HepG2 (cell line): ENCODE data around the gene COG4. TPM values are rescaled to one million over a fixed set of nuclear protein-coding genes. Genes with fewer than 3 reads are reported as not detected.
A peak's percentile ranks its signal among the peaks of the same experiment; 100 is the strongest.

Experiments
- ATAC-seq: fragments of 200-7000 bp; cut with Tn5 transposase; 3 replicates; pipeline ENCODE4 v1.9.1; 2020; ENCODE audit warnings: mild to moderate bottlenecking, moderate library complexity
- BruUV-seq: library from RNA; stranded (reverse); fragments of 400-500 nt; replicated peaks from 2 replicates; lab custom pipeline; 2021; lab: Mats Ljungman, UMichigan
- CTCF ChIA-PET: fragments of 300-600 bp; formaldehyde crosslinking; extraction: SDS; loops from one replicate; lab custom pipeline; 2021; ENCODE audit warnings: low total read pairs, inconsistent platforms, low intra/inter-chr PET ratio; lab: Yijun Ruan, JAX
- POLR2A ChIA-PET: fragments of 350-600 bp; sonication (Branson Sonifier 250); formaldehyde crosslinking; loops from one replicate; lab custom pipeline; 2020; ENCODE audit warnings: antibody characterized with exemption, inconsistent platforms; lab: Yijun Ruan, JAX
- DNase-seq: peaks from one replicate; pipeline ENCODE4 v3.0.0-alpha.2; 2015; ENCODE audit warnings: low spot score
- FAIRE-seq: peaks from 3 replicates; lab custom pipeline; 2011; peaks lifted over from hg19 to GRCh38; lab: Jason Lieb, UNC
- H2AFZ ChIP-seq: one replicate; pipeline ENCODE4 v1.6.1; 2011; ENCODE audit warnings: low read length, inconsistent platforms
- H3K27ac ChIP-seq: fragments of 300-600 bp; 3 replicates; pipeline ENCODE4 v1.8.0; 2011; ENCODE audit warnings: mixed run types, mild to moderate bottlenecking, mixed read lengths, low read length, inconsistent platforms; ENCODE audit not compliant: insufficient read depth; ENCODE audit errors: extremely low read length
- H3K27me3 ChIP-seq, 2 experiments: fragments of 200-600 bp in 1 of 2; 2 replicates in 1 of 2; 3 replicates in 1 of 2; pipeline versions ENCODE4 v1.6.0 to v1.8.0; 2011; ENCODE audit warnings: low read length in 2 of 2, mild to moderate bottlenecking in 2 of 2, moderate library complexity in 2 of 2, inconsistent platforms in 1 of 2; ENCODE audit not compliant: insufficient read depth in 2 of 2, control insufficient read depth in 1 of 2
- H3K36me3 ChIP-seq, 2 experiments: fragments of 200-600 bp in 1 of 2; replicated peaks in 1 of 2; 2 replicates in 1 of 2; 3 replicates in 1 of 2; pipeline versions ENCODE4 v1.5.1 to v1.8.0; 2011; ENCODE audit warnings: low read length in 2 of 2, inconsistent platforms in 1 of 2; ENCODE audit not compliant: insufficient read depth in 2 of 2, control insufficient read depth in 1 of 2
- H3K4me1 ChIP-seq: 2 replicates; pipeline ENCODE4 v1.5.1; 2012; ENCODE audit warnings: low read length, inconsistent platforms; ENCODE audit not compliant: insufficient read depth
- H3K4me2 ChIP-seq: 2 replicates; pipeline ENCODE4 v1.6.0; 2011; ENCODE audit warnings: low read depth, low read length, inconsistent platforms
- H3K4me3 ChIP-seq, 3 experiments: fragments of 200-600 bp in 1 of 3; sonication (generic), shearing (Covaris generic) in 1 of 3; replicated peaks in 1 of 3; 2 replicates each; pipeline ENCODE4 v1.5.1; 2011 to 2016; ENCODE audit warnings: low read length in 3 of 3, inconsistent platforms in 2 of 3, low read depth in 2 of 3, mild to moderate bottlenecking in 2 of 3, control low read depth in 1 of 3, mixed read lengths in 1 of 3; ENCODE audit not compliant: insufficient read depth in 1 of 3
- H3K79me2 ChIP-seq: one replicate; pipeline ENCODE4 v1.6.1; 2011; ENCODE audit warnings: low read length, inconsistent platforms; ENCODE audit not compliant: insufficient read depth
- H3K9ac ChIP-seq: 2 replicates; pipeline ENCODE4 v1.6.0; 2011; ENCODE audit warnings: mild to moderate bottlenecking, low read depth, low read length, inconsistent platforms; ENCODE audit not compliant: insufficient read depth
- H3K9me3 ChIP-seq: 2 replicates; pipeline ENCODE4 v1.5.1; 2012; ENCODE audit warnings: mild to moderate bottlenecking, low read length
- H4K20me1 ChIP-seq: 2 replicates; pipeline ENCODE4 v1.6.0; 2011; ENCODE audit warnings: inconsistent platforms, mild to moderate bottlenecking, low read length, moderate library complexity; ENCODE audit not compliant: insufficient read depth
- CTCF ChIP-seq: sonication (generic); formaldehyde crosslinking; IDR thresholded peaks from 2 replicates; pipeline ENCODE4 v1.5.0; 2020; ENCODE audit warnings: mild to moderate bottlenecking, missing genetic modification reagents, moderate library complexity
- HNF1B ChIP-seq: sonication (generic); formaldehyde crosslinking; IDR thresholded peaks from 2 replicates; pipeline ENCODE4 v1.5.1; 2020; ENCODE audit warnings: mild to moderate bottlenecking, moderate library complexity, missing genetic modification reagents
- KLF11 ChIP-seq: IDR thresholded peaks from 2 replicates; pipeline ENCODE4 v1.6.1; 2016; ENCODE audit warnings: missing compliant biosample characterization
- KMT2A ChIP-seq: sonication (generic); formaldehyde crosslinking; IDR thresholded peaks from 2 replicates; pipeline ENCODE4 v1.4.0; 2020; ENCODE audit warnings: missing genetic modification reagents
- MYNN ChIP-seq: sonication (generic); formaldehyde crosslinking; IDR thresholded peaks from 2 replicates; pipeline ENCODE4 v1.4.0; 2020; ENCODE audit warnings: mild to moderate bottlenecking, low read depth, missing genetic modification reagents
- RAD21 ChIP-seq: fragments of 450-650 bp; formaldehyde crosslinking; IDR thresholded peaks from 2 replicates; pipeline ENCODE4 v1.5.0; 2020; ENCODE audit warnings: mild to moderate bottlenecking
- SP1 ChIP-seq, 2 experiments: fragments of 450-650 bp in 1 of 2; sonication (generic) in 1 of 2; formaldehyde crosslinking in 1 of 2; IDR thresholded peaks; 2 replicates each; pipeline versions ENCODE4 v1.4.0 to v1.6.1; 2016 to 2020; ENCODE audit warnings: missing genetic modification reagents in 1 of 2
- ZFX ChIP-seq: sonication (generic); formaldehyde crosslinking; IDR thresholded peaks from 2 replicates; pipeline ENCODE4 v1.4.0; 2020; ENCODE audit warnings: mild to moderate bottlenecking, low read depth, missing genetic modification reagents, moderate library complexity
- ZNF264 ChIP-seq: sonication (generic); formaldehyde crosslinking; IDR thresholded peaks from 2 replicates; pipeline ENCODE4 v1.4.0; 2020; ENCODE audit warnings: missing genetic modification reagents
- ZNF30 ChIP-seq: sonication (generic); formaldehyde crosslinking; IDR thresholded peaks from 2 replicates; pipeline ENCODE4 v1.5.0; 2020; ENCODE audit warnings: mild to moderate bottlenecking, missing genetic modification reagents
- ZNF431 ChIP-seq: sonication (generic); formaldehyde crosslinking; IDR thresholded peaks from 2 replicates; pipeline ENCODE4 v1.9.0; 2022; ENCODE audit warnings: missing genetic modification reagents, low read depth, mild to moderate bottlenecking, borderline replicate concordance
- ZNF564 ChIP-seq: sonication (generic); formaldehyde crosslinking; IDR thresholded peaks from 2 replicates; pipeline ENCODE4 v1.8.1; 2023; ENCODE audit warnings: mild to moderate bottlenecking, missing genetic modification reagents
- ZNF570 ChIP-seq: sonication (generic); formaldehyde crosslinking; IDR thresholded peaks from 2 replicates; pipeline ENCODE4 v1.4.0; 2020; ENCODE audit warnings: mild to moderate bottlenecking, missing genetic modification reagents, borderline replicate concordance
- ZNF629 ChIP-seq: sonication (generic); formaldehyde crosslinking; conservative IDR thresholded peaks from 2 replicates; pipeline ENCODE4 v1.5.0; 2020; ENCODE audit warnings: missing genetic modification reagents
- ZNF672 ChIP-seq: sonication (generic); formaldehyde crosslinking; IDR thresholded peaks from 2 replicates; pipeline ENCODE4 v1.8.1; 2022; ENCODE audit warnings: missing genetic modification reagents
- ZNF687 ChIP-seq: sonication (generic); formaldehyde crosslinking; IDR thresholded peaks from 2 replicates; pipeline ENCODE4 v1.5.1; 2020; ENCODE audit warnings: mild to moderate bottlenecking, missing genetic modification reagents, moderate library complexity
- ZNF879 ChIP-seq: sonication (generic); formaldehyde crosslinking; IDR thresholded peaks from 2 replicates; pipeline ENCODE4 v1.8.1; 2023; ENCODE audit warnings: missing genetic modification reagents
- WGBS: methylation state at CpG from one replicate; pipeline ENCODE4 v1.1.6; 2017; ENCODE audit warnings: low lambda C conversion rate; 5-methylcytosine and 5-hydroxymethylcytosine counted together
- in situ Hi-C: cut with HindIII; loops from 2 replicates; pipeline ENCODE4 v1.10.0; 2017; ENCODE audit warnings: low pct_unique_long_range_greater_than_20kb; ENCODE audit not compliant: extremely low pct_ligation_motif_present
- intact Hi-C: fragments of 100-400 bp; cut with micrococcal nuclease; formaldehyde crosslinking; loops from one replicate; pipeline ENCODE4 v1.10.0; 2022; ENCODE audit not compliant: unreplicated experiment
- polyA plus RNA-seq, 8 experiments: library from polyadenylated mRNA; depleted of rRNA in 3 of 8; stranded (reverse) in 7 of 8; unstranded in 1 of 8; fragments of >200 nt; fragmentation: Illumina TruSeq in 4 of 8; extraction: Trizol in 4 of 8; gene quantifications; 2 replicates each; pipeline versions ENCODE4 v1.2.1 to v1.2.3, GENCODE V29; 2011 to 2016; ENCODE audit warnings: low read depth in 4 of 8, missing spikeins in 1 of 8, mixed read lengths in 1 of 8; ENCODE audit not compliant: insufficient read depth in 1 of 8
- total RNA-seq, 5 experiments: library from RNA; depleted of rRNA; stranded (reverse); fragments of >200 nt; fragmentation: Illumina TruSeq; extraction: Trizol; gene quantifications; 2 replicates each; pipeline ENCODE4 v1.2.3, GENCODE V29; 2016; ENCODE audit warnings: low read depth in 1 of 5

The COG4 gene
- total and polyA plus RNA-seq, 2 of the 13 experiments (the other 11 are each of a cell fraction or from before 2014, with no cell fraction given) = 51.1 to 73.8 TPM

- no peak for TF ChIP-seq HNF1B (CRISPR knock-in tag)
- TF ChIP-seq SP1 (IDR thresholded peaks at IDR 0.05) = no peak
- no peak for TF ChIP-seq SP1 (CRISPR knock-in tag; IDR thresholded peaks at IDR 0.05)
- TF ChIP-seq CTCF = peak; percentile 35; the same call in 1 of the 2 replicates
- TF ChIP-seq ZFX (CRISPR knock-in tag) = no peak
- TF ChIP-seq RAD21 = peak; percentile 50
- TF ChIP-seq KMT2A (CRISPR knock-in tag) = no peak
- no peak for TF ChIP-seq ZNF879 (CRISPR knock-in tag)
- TF ChIP-seq ZNF629 (CRISPR knock-in tag) = peak; percentile 65; the same call in 1 of the 2 replicates
- no peak for TF ChIP-seq ZNF30
- no peak for TF ChIP-seq MYNN
- no peak for TF ChIP-seq ZNF570 (CRISPR knock-in tag)
- TF ChIP-seq, all 625 proteins: peak for 4
Measured at GRCh38 chr16:70467113-70467512, 56.2 kb downstream of the COG4 start (continued).

- ChIA-PET CTCF (interaction anchor here (2.6 kb wide), 1 partner anchor 71 kb away, joined by 11 read pairs; no protein-coding TSS in a partner anchor), POLR2A (interaction anchor here (0.6 to 2.2 kb wide), 5 partner anchors 12 to 85 kb away, joined by 3 to 6 read pairs (median 4); partner anchors contain the start of gene FCSK)
- no peak for DNase-seq
- Histone ChIP-seq H3K9ac (no peak overlapping the region; the same call in 1 of the 2 replicates), H3K4me2 (no peak overlapping the region), H2AFZ (no peak overlapping the region), H3K36me3 (peaks cover 3 to 5% of the 10 kb centered on the region in 2 experiments; a peak in 3 of 5 replicates), H3K9me3 (no peaks in the 10 kb centered on the region), H3K27ac (no peak overlapping the region), H3K4me1 (peaks cover 5% of the 10 kb centered on the region; the same call in 1 of the 2 replicates), H3K79me2 (no peaks in the 10 kb centered on the region), H3K27me3 (no peaks in the 10 kb centered on the region), H4K20me1 (no peaks in the 10 kb centered on the region), H3K4me3 (no peak overlapping the region)
- in situ Hi-C loops (loop anchor here (5.0 kb wide), 1 partner anchor 69 kb away; no protein-coding TSS in a partner anchor), intact Hi-C loops (no loop called here)
- FAIRE-seq = no peak
- BruUV-seq = no TSS peak
- no peak for ATAC-seq
- 97% methylated on average over 6 of the region's 7 CpGs for WGBS
- TF ChIP-seq KLF11 (no peak), ZNF687 (CRISPR knock-in tag) (peak; percentile 2; the same call in 1 of the 2 replicates), ZNF431 (CRISPR knock-in tag) (no peak), ZNF672 (no peak), ZNF564 (CRISPR knock-in tag) (no peak), ZNF264 (CRISPR knock-in tag) (no peak)
Measured at GRCh38 chr16:70466805-70467076, 56.6 kb downstream of the COG4 start.
